ENCODE measurements around the gene SH2D6. TPM values are rescaled to one million over a fixed set of nuclear protein-coding genes. Genes with fewer than 3 reads are reported as not detected.

SH2D6 gene
- total and polyA plus RNA-seq, 2 of the 8 experiments (the other 6 are each of a cell fraction or from before 2014, with no cell fraction given) = 0.42 TPM; not detected in 1

DNA sequence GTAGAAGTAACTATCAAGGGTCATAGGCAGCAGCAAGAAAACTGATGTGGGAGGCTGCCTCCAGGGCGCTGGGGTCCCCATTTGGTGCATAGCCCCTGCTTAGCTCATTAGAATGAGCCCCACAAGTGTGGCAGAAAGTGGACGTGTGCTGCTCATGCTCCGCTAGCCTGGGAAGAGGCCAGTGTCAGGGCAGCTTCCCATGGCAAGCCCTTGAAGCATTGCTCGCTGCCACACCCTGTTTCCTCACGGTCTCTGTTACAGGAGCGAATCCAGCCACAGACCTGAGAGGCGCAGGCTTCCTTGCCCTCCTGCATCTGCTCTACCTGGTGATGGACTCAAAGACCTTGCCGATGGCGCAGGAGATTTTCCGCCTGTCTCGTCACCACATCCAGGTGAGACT lies 41.4 kb upstream of the SH2D6 start:
- Histone ChIP-seq H4K8ac (ENCODE audit: extremely low read depth, insufficient read depth, low read length) (peak overlapping the region; percentile 35; the same call in 1 of the 2 replicates), H3K14ac (ENCODE audit: insufficient read length) (no peak overlapping the region), H3K27me3 (replicated peaks in 1 of 4; ENCODE audit: control insufficient read depth in 3 of 4, extremely low read depth in 1 of 4, insufficient read depth in 3 of 4, low read length in 3 of 4) (no peaks in the 10 kb centered on the region), H3K23ac (ENCODE audit: insufficient read length) (no peak overlapping the region), H2AK5ac (ENCODE audit: low read depth, low read length) (no peak overlapping the region), H3K18ac (ENCODE audit: extremely low read depth, low read length) (no peak overlapping the region), H4K20me1 (replicated peaks in 1 of 2; ENCODE audit: control insufficient read depth in 1 of 2, insufficient read depth in 2 of 2, low read length in 2 of 2) (no peaks in the 10 kb centered on the region), H3K36me3 (ENCODE audit: control insufficient read depth in 2 of 4, insufficient read depth in 4 of 4, low read length in 3 of 4) (peaks cover 0 to 11% (median 1%) of the 10 kb centered on the region in 4 experiments; a peak in 4 of 8 replicates), H3K9me3 (ENCODE audit: insufficient read depth in 2 of 2, low read depth in 1 of 2, low read length in 1 of 2) (peaks cover 4 to 10% of the 10 kb centered on the region in 2 experiments; a peak in 3 of 4 replicates), H3K79me2 (ENCODE audit: control insufficient read depth in 1 of 2, insufficient read depth in 2 of 2, low read length in 2 of 2) (no peaks in the 10 kb centered on the region), H2BK120ac (replicated peaks; ENCODE audit: low read depth, low read length) (no peak overlapping the region), H3K4me1 (replicated peaks in 1 of 4; ENCODE audit: control insufficient read depth in 3 of 4, insufficient read depth in 4 of 4, low read length in 3 of 4) (no peaks in the 10 kb centered on the region), H3K4ac (replicated peaks; ENCODE audit: insufficient read length, low read depth, low read length) (no peak overlapping the region), H3K79me1 (ENCODE audit: low read depth, low read length) (no peaks in the 10 kb centered on the region), H4K5ac (ENCODE audit: insufficient read length, low read depth, low read length) (no peak overlapping the region), H3K23me2 (ENCODE audit: low read depth, low read length) (no peaks in the 10 kb centered on the region), H3K56ac (replicated peaks; ENCODE audit: insufficient read length, low read depth, low read length) (no peak overlapping the region), H2BK12ac (ENCODE audit: low read depth, low read length) (no peak overlapping the region), H3K9ac (replicated peaks in 1 of 4; ENCODE audit: extremely low read depth in 1 of 4, low read depth in 3 of 4, low read length in 3 of 4) (no peak overlapping the region), H2BK15ac (ENCODE audit: low read length) (no peak overlapping the region), H3K4me2 (ENCODE audit: insufficient read depth in 1 of 2, low read depth in 2 of 2, low read length in 2 of 2) (no peak overlapping the region), H3K4me3 (ENCODE audit: extremely low read depth in 1 of 4, insufficient read depth in 2 of 4, low read depth in 3 of 4, low read length in 4 of 4) (no peak overlapping the region), H3K27ac (ENCODE audit: low read depth, low read length) (no peak overlapping the region), H4K91ac (replicated peaks; ENCODE audit: insufficient read length, low read length) (no peak overlapping the region), H2BK5ac (ENCODE audit: low read depth, low read length) (no peak overlapping the region), H2AFZ (ENCODE audit: low read length) (no peak overlapping the region), H2BK20ac (ENCODE audit: low read length) (no peak overlapping the region)
- ChIA-PET CTCF (ENCODE audit: partially characterized antibody) (interaction anchor here (0.8 to 1.0 kb wide), 3 partner anchors 10 to 452 kb away, joined by 3 to 4 read pairs (median 3); no protein-coding TSS in a partner anchor), POLR2A (ENCODE audit: partially characterized antibody) (interaction anchor here (0.8 to 1.4 kb wide), 4 partner anchors 11 to 171 kb away, joined by 3 read pairs; no protein-coding TSS in a partner anchor)
- 97% methylated on average over 11 of the region's 11 CpGs; no CpG with 5 or more reads in 1 of the 2 experiments for WGBS, 2 experiments (ENCODE audit: extremely low coverage in 1 of 2, insufficient coverage in 1 of 2, insufficient read length in 1 of 2, insufficient replicate concordance in 2 of 2, low coverage in 1 of 2, low lambda C conversion rate in 2 of 2, missing lambda C conversion rate in 1 of 2)
- FAIRE-seq (no peak), DNase-seq (ENCODE audit: low read depth in 1 of 2, low spot score in 2 of 2) (no peak)
- TF ChIP-seq RNF2 (IDR thresholded peaks at IDR 0.05; ENCODE audit: borderline replicate concordance, low read depth, low read length, missing control alignments, poor library complexity, severe bottlenecking) (no peak), NANOG (IDR thresholded peaks at IDR 0.05; ENCODE audit: insufficient read depth, low read depth, low read length, poor library complexity, severe bottlenecking) (no peak), SAP30 (IDR thresholded peaks at IDR 0.05; ENCODE audit: insufficient read depth, insufficient replicate concordance, low read length) (no peak), SIX5 (IDR thresholded peaks at IDR 0.05; ENCODE audit: low read depth, low read length) (no peak), CEBPB (IDR thresholded peaks at IDR 0.05; ENCODE audit: low read depth, low read length) (no peak), SRF (IDR thresholded peaks at IDR 0.05; ENCODE audit: low read depth, low read length) (no peak), EZH2 (IDR thresholded peaks at IDR 0.05; ENCODE audit: low read depth, low read length, severe bottlenecking) (no peak), SP2 (IDR thresholded peaks at IDR 0.05; ENCODE audit: low read length) (no peak), TCF12 (IDR thresholded peaks at IDR 0.05; ENCODE audit: low read depth, low read length) (no peak), FOSL1 (IDR thresholded peaks at IDR 0.05; ENCODE audit: insufficient read depth, low read depth, low read length) (no peak), KDM4A (IDR thresholded peaks at IDR 0.05; ENCODE audit: low read depth, low read length, severe bottlenecking) (no peak), HDAC2 (IDR thresholded peaks at IDR 0.05; ENCODE audit: borderline replicate concordance in 1 of 2, low read depth in 2 of 2, low read length in 2 of 2) (no peak), BACH1 (IDR thresholded peaks at IDR 0.05; ENCODE audit: low read length) (no peak), MAFK (IDR thresholded peaks at IDR 0.05; ENCODE audit: low read depth, low read length) (no peak)

Measured in H1 (cell line).